GM06990 (cell line): ENCODE results near the gene MOXD1.

Experiments
- DNase-seq: peaks from one replicate; pipeline ENCODE4 v3.0.0-alpha.2; 2011; ENCODE audit not compliant: insufficient read length; ENCODE audit errors: extremely low read depth
- H3K27me3 ChIP-seq: replicated peaks from 2 replicates; pipeline ENCODE4 v1.6.0; 2011; ENCODE audit warnings: low read length; ENCODE audit not compliant: control insufficient read depth, insufficient read depth
- H3K36me3 ChIP-seq: 2 replicates; pipeline ENCODE4 v1.5.1; 2011; ENCODE audit warnings: low read length; ENCODE audit not compliant: control insufficient read depth, insufficient read depth
- H3K4me3 ChIP-seq: replicated peaks from 2 replicates; pipeline ENCODE4 v1.5.1; 2011; ENCODE audit warnings: low read depth, mild to moderate bottlenecking, control low read depth, low read length
- CTCF ChIP-seq: IDR thresholded peaks from 2 replicates; pipeline ENCODE4 v1.5.1; 2011; ENCODE audit warnings: low read length, control low read depth, mild to moderate bottlenecking, inconsistent platforms; ENCODE audit not compliant: insufficient read depth, poor library complexity, severe bottlenecking

The MOXD1 gene

GRCh38 chr6:132253211-132253610 lies 148.1 kb downstream of the MOXD1 start:
- H3K36me3 ChIP-seq: no peaks in the 10 kb centered on the region
- no peak for DNase-seq
- no peaks in the 10 kb centered on the region for H3K27me3 ChIP-seq
- H3K4me3 ChIP-seq: no peak overlapping the region
- TF ChIP-seq CTCF: no peak

- H3K4me3 ChIP-seq: no peak overlapping the region
- no peak for DNase-seq
- TF ChIP-seq CTCF: no peak
- H3K36me3 ChIP-seq: no peaks in the 10 kb centered on the region
- H3K27me3 ChIP-seq: no peaks in the 10 kb centered on the region
Observed at GRCh38 chr6:132252113-132252512, 149.2 kb downstream of the MOXD1 start.

- Histone ChIP-seq H3K36me3 (no peaks in the 10 kb centered on the region), H3K27me3 (no peaks in the 10 kb centered on the region), H3K4me3 (no peak overlapping the region)
- no peak for DNase-seq
- TF ChIP-seq CTCF: no peak
Observed at GRCh38 chr6:132251711-132252110, 149.6 kb downstream of the MOXD1 start.

DNA sequence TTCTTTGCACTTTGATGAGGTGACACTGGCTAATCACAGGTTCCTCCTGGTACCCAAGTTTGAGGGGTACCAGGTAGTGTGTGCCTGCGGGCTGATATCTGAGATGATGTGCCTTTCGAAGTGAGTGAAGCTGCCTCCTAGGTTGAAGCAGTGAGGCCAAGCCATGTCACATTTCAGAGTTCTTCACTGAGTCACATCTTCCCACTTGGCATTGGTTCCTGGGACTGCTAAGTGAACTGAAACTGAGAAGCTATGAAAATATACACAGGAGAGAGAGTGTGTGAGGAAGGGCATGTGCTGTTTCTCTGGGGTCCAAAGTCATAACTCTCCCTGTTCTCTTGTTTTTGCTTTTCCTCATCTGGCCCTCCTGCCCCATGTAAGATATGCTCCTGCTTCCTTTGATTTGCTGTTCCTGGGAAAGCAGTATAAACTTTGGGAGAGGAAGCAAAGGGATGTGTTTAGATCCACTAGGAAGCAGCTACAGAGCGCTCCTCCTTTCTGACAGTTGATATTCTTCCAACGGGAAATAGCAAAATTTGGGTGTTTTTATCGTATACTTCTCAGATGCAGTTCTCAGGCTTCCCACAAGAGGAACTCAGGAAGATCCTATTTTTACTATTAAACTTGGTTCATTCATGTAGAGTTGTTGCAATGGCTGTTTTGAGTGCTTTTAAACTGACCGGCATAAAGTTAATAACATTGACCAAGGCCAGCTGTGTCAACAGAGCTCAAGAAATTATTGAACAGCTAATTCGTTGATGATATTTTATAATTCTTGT lies 153.7 kb downstream of the MOXD1 start:
- Histone ChIP-seq H3K36me3 (no peaks in the 10 kb centered on the region), H3K27me3 (no peaks in the 10 kb centered on the region), H3K4me3 (no peak overlapping the region)
- TF ChIP-seq CTCF: no peak
- DNase-seq: no peak

DNA sequence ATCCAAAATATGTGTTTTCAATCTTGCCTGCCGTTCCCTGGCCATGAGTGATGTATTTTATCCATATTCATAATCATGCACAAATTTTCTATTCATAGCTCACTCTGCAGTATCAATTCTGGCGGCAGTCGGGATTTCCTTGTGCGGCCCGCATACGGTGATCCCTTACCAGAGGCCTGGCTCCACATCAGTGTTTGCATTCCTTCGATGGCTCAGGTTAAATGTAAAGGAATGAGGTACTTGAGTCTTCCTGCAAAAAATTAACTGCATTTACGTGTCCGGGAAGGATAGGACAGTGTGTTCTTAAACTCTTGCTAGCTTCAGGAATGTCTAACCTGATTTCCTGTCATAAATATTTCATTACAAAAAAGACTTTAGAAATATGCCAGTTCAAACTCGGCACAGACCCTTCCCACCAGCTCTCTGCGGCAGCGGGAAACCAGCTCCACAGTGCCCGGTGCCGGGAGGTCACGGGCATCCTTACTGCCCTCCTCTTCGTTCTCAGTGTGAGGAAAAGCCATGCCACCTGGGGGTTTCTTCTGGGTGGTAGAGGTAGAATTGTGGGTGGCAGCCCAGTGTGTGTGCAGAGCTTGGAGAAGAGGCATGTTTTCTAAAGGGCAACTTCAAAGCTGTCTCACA lies 154.5 kb downstream of the MOXD1 start:
- Histone ChIP-seq H3K4me3 (no peak overlapping the region), H3K36me3 (no peaks in the 10 kb centered on the region), H3K27me3 (no peaks in the 10 kb centered on the region)
- DNase-seq: no peak
- TF ChIP-seq CTCF: no peak
